Gastrocnemius medialis (tissue), 4 donors: ENCODE data around the gene GPR62.

Source experiments
- POLR2A ChIP-seq, 2 donors: fragments of 450-650 bp; IDR thresholded peaks; one replicate each; pipeline ENCODE4 v1.6.1; 2017; ENCODE audit warnings: antibody characterized with exemption in 2 of 2, mild to moderate bottlenecking in 2 of 2, moderate library complexity in 2 of 2
- TF ChIP-seq, protein P1 (sequence below), 5 experiments: fragments of 450-650 bp in 3 of 5; fragments of 200-600 bp in 2 of 5; sonication (generic) in 2 of 5; IDR thresholded peaks in 4 of 5; conservative IDR thresholded peaks in 1 of 5; 1 replicate in 4 of 5; 2 replicates in 1 of 5; pipeline ENCODE4 v1.5.1; 2016 to 2019; ENCODE audit warnings: antibody characterized with exemption in 5 of 5, mild to moderate bottlenecking in 3 of 5, moderate library complexity in 3 of 5

DNA sequence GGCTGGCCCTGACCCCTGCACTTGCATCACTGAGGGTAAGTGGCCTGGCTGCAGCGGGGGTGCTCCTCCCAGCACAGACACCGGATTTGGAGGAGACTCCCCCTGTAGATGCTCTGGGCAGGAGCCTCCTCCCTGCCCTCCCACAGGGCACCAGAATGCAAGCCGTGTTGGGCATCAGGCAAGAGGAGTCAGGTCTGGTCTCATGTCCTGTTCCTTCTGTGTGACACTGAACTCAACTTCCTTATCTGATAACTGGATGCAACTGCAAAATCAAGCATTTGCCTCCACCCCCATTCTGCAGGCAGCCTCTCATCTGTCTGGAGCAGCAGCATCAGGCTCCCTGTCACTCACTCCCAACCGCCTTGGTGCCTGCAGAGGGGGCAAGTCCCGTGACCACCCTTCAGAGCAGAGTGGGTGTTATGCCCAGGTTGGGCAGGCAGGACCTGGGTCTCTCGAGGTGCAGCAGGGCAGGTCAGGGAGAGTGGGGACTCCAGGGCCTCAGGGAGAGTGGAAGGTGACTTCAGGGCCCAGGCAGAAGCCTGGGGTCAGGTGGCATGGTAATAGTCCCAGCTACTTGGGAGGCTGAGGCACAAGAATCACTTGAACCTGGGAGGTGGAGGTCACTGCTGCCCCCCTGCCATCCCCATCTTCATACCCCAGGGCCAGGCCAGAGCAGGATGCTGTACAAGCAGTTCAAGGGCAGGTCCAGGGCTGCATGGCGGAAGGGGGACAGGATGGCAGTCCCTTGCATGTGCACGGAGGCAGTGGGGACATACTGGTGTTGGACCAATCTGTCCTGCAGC is 51.0 kb downstream of the GPR62 start:
- TF ChIP-seq, protein P1, sequence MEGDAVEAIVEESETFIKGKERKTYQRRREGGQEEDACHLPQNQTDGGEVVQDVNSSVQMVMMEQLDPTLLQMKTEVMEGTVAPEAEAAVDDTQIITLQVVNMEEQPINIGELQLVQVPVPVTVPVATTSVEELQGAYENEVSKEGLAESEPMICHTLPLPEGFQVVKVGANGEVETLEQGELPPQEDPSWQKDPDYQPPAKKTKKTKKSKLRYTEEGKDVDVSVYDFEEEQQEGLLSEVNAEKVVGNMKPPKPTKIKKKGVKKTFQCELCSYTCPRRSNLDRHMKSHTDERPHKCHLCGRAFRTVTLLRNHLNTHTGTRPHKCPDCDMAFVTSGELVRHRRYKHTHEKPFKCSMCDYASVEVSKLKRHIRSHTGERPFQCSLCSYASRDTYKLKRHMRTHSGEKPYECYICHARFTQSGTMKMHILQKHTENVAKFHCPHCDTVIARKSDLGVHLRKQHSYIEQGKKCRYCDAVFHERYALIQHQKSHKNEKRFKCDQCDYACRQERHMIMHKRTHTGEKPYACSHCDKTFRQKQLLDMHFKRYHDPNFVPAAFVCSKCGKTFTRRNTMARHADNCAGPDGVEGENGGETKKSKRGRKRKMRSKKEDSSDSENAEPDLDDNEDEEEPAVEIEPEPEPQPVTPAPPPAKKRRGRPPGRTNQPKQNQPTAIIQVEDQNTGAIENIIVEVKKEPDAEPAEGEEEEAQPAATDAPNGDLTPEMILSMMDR (IDR thresholded peaks at IDR 0.05 in 4 of 5, conservative IDR thresholded peaks at IDR 0.05 in 1 of 5), result no peak
- no peak for TF ChIP-seq POLR2A (IDR thresholded peaks at IDR 0.05)
